HG03354 (cell line): Measurements from ENCODE around the gene RNPEPL1.
"Not testable (repeated sequence)": the region's sequence is repeated elsewhere in the genome, so short reads cannot be mapped to it uniquely, and the experiment has no call there.

ENCODE experiments used
- ATAC-seq: cut with Tn5 transposase; IDR thresholded peaks from one replicate; pipeline ENCODE4 v1.9.1; 2021; ENCODE audit warnings: mild to moderate bottlenecking; ENCODE audit not compliant: unreplicated experiment, poor library complexity, severe bottlenecking

RNPEPL1 gene

GRCh38 chr2:240532031-240532775 is 36.1 kb upstream of the RNPEPL1 start:
- no peak for ATAC-seq

GRCh38 chr2:240538031-240538780 is 30.1 kb upstream of the RNPEPL1 start:
- no peak for ATAC-seq

GRCh38 chr2:240539101-240539500 is 29.2 kb upstream of the RNPEPL1 start:
- ATAC-seq = not testable (repeated sequence)

DNA sequence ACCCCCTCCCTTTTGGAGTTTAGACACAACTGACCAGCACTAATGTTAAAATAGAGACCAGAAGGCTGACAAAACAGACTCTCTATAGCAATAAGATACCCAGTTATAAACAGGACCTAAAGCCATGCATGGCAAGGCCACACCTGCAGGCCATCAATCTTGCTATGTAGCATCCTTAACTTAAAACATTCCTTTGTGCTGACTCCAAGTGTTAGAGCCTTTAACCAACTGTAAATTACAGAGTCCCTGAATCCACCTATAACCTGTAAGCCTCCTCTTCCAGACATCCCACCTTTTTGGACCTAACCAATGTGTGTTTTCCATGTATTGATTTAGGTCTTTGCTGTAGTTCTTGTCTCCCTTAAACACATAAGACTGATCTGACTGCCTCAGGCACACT is 28.4 kb upstream of the RNPEPL1 start:
- no peak for ATAC-seq

GRCh38 chr2:240551288-240551687 is 17.0 kb upstream of the RNPEPL1 start:
- no peak for ATAC-seq

GRCh38 chr2:240551811-240552210 is 16.5 kb upstream of the RNPEPL1 start:
- no peak for ATAC-seq

- no peak for ATAC-seq
These were observed 14.3 kb upstream of the RNPEPL1 start for GRCh38 chr2:240553956-240554480.

DNA sequence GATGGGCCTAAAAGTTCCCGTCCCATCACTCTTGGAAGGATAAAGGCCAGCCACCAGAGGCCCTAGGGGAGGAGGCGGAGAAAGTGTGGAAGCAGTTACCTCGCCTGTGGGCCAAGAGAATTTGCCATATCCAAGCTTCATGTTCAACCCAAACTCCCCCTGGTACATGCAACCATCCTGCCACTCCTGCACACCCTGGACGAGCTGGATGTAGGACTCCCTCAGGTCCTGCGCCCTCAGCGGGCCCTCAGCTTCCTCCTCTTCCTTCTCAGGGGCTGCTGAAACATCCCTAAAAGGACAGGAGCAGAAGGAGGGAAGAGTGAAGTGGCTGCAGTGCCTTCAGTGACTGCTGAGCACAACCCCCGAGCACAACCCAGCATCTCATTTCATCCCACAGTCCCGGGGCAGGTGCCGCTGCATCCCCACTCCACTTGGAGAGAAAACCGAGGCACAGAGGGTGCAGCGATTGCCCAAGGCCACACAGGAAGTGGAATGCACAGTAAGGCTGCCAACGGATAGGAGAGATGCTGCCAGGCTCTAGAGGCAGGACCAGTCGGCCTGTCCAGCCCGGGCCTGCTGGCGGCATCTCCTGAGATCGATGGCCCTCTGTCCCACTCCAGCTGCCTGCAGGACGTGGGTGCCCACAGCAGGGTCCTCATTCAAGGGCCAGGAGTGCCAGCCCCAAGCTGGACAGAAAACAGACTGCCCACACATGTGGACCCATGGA is 13.4 kb upstream of the RNPEPL1 start:
- no peak for ATAC-seq

GRCh38 chr2:240555541-240556250 is 12.6 kb upstream of the RNPEPL1 start:
- no peak for ATAC-seq

- no peak for ATAC-seq
These were observed 11.7 kb upstream of the RNPEPL1 start for GRCh38 chr2:240556553-240557100.

- no peak for ATAC-seq
These were observed 11.1 kb upstream of the RNPEPL1 start for GRCh38 chr2:240557101-240557751.

GRCh38 chr2:240557808-240558207 is 10.5 kb upstream of the RNPEPL1 start, which contains the start of gene ANKMY1:
Gene ANKMY1 (minus strand): TSS chr2:240557988. CDS start chr2:240557335, 653 bp downstream.
- no peak for ATAC-seq

GRCh38 chr2:240558236-240558761 is 10.0 kb upstream of the RNPEPL1 start:
- no peak for ATAC-seq

- no peak for ATAC-seq
These were observed 9.0 kb upstream of the RNPEPL1 start for GRCh38 chr2:240559286-240559685.

- ATAC-seq = peak; percentile 68
These were observed 8.2 kb upstream of the RNPEPL1 start, which contains the start of gene DUSP28 for GRCh38 chr2:240560084-240560479. Gene DUSP28 (plus strand): TSS chr2:240560357. CDS start chr2:240560685, 328 bp downstream.

DNA sequence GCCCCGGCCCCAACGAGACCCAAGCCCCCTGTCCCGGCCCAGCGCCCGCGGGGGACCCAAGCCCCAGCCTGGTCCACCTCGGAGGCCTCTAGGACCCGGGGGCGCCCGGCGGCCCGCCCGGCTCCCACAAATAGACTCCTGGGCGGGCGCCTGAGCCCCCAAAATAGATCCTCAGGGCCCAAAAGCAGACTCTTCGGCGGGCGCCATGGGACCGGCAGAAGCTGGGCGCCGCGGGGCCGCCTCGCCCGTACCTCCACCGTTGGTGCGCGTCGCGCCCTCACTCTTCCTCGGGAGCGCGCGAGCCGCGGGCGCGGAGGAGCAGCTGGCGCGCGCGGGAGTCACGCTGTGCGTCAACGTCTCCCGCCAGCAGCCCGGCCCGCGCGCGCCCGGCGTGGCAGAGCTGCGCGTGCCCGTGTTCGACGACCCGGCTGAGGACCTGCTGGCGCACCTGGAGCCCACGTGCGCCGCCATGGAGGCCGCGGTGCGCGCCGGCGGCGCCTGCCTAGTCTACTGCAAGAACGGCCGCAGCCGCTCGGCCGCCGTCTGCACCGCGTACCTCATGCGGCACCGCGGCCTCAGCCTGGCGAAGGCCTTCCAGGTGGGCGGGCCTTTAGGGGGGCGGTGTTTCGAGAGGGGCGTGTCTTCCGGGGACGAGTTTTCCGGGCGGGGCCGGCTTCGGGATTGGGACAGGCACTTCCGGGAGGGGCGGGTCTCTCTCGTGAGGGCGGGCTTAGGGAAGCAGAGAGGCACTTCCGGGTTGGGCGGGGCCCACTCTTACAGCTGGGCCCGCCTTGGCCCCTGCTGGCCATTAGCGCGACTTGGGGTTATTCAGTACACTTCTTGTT is 7.6 kb upstream of the RNPEPL1 start:
- peak; percentile 64 for ATAC-seq

DNA sequence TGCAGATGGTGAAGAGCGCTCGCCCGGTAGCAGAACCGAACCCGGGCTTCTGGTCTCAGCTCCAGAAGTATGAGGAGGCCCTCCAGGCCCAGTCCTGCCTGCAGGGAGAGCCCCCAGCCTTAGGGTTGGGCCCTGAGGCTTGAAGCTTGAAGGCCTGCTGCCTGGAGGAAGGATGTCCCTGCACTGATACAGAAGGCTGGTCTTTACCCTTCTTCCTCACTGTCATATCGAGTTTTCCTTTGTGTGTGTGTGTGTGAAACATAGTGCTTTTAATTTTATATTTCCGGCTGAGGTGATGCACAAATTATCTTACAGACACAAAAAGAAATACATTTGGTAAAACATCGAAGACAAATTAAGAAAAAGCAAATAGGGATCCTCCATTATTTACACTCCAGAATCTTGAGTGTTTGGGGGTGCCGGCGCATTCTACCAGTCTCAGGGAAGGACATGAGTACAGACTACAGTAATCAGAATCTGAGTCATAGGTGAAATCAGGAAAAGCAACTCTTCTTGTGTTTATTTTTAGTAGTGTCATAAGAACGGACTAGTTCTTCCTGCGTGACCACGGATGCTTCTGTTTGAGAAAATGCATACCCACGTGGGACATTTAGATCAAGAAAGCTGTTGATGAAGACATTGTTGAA is 6.8 kb upstream of the RNPEPL1 start:
- peak; percentile 3 for ATAC-seq
